HFF-Myc (cell line): Measurements from ENCODE around the gene TM7SF2.
"Not testable (repeated sequence)": the region's sequence is repeated elsewhere in the genome, so short reads cannot be mapped to it uniquely, and the experiment has no call there.

Source experiments
- DNase-seq: peaks from one replicate; pipeline ENCODE4 v3.0.0-alpha.2; 2011; ENCODE audit warnings: low read depth; ENCODE audit errors: extremely low read depth
- H3K4me3 ChIP-seq: replicated peaks from 2 replicates; pipeline ENCODE4 v1.5.1; 2011; ENCODE audit warnings: low read depth, mild to moderate bottlenecking, control low read depth, low read length
- TF ChIP-seq, protein P1 (sequence below): IDR thresholded peaks from 2 replicates; pipeline ENCODE4 v1.5.1; 2012; ENCODE audit warnings: mild to moderate bottlenecking, low read depth, low read length, control low read depth; ENCODE audit errors: missing control alignments

Gene TM7SF2

GRCh38 chr11:65147352-65148075, 35.8 kb downstream of the TM7SF2 start:
- TF ChIP-seq, protein P1, sequence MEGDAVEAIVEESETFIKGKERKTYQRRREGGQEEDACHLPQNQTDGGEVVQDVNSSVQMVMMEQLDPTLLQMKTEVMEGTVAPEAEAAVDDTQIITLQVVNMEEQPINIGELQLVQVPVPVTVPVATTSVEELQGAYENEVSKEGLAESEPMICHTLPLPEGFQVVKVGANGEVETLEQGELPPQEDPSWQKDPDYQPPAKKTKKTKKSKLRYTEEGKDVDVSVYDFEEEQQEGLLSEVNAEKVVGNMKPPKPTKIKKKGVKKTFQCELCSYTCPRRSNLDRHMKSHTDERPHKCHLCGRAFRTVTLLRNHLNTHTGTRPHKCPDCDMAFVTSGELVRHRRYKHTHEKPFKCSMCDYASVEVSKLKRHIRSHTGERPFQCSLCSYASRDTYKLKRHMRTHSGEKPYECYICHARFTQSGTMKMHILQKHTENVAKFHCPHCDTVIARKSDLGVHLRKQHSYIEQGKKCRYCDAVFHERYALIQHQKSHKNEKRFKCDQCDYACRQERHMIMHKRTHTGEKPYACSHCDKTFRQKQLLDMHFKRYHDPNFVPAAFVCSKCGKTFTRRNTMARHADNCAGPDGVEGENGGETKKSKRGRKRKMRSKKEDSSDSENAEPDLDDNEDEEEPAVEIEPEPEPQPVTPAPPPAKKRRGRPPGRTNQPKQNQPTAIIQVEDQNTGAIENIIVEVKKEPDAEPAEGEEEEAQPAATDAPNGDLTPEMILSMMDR, result no peak
- H3K4me3 ChIP-seq, result no peak overlapping the region
- DNase-seq, result no peak

DNA sequence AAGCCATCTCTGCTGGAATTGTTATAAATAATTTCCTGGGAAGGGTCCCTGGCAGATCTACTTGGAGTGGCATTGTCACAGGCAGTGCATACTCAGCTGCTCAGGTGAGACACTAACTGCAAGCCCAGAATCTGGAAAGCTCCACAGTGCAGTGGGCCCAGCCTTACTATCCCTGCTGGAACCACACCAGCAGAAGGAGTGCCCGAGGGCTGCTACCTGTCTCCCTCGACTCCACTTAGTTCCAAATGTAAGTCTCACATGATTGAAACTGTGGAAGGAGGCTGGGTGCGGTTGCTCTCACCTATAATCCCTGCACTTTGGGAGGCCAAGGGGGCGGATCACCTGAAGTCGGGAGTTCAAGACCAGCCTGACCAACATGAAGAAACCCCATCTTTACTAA, 37.0 kb downstream of the TM7SF2 start:
- TF ChIP-seq, protein P1, result no peak
- no peak for DNase-seq
- H3K4me3 ChIP-seq, result no peak overlapping the region

- not testable (repeated sequence) for H3K4me3 ChIP-seq, DNase-seq
These were observed 38.4 kb downstream of the TM7SF2 start for GRCh38 chr11:65150131-65150508.

- TF ChIP-seq, protein P1, result no peak
- DNase-seq, result peak; percentile 78
- no peak overlapping the region for H3K4me3 ChIP-seq
These were observed 39.0 kb downstream of the TM7SF2 start for GRCh38 chr11:65150509-65151299.

DNA sequence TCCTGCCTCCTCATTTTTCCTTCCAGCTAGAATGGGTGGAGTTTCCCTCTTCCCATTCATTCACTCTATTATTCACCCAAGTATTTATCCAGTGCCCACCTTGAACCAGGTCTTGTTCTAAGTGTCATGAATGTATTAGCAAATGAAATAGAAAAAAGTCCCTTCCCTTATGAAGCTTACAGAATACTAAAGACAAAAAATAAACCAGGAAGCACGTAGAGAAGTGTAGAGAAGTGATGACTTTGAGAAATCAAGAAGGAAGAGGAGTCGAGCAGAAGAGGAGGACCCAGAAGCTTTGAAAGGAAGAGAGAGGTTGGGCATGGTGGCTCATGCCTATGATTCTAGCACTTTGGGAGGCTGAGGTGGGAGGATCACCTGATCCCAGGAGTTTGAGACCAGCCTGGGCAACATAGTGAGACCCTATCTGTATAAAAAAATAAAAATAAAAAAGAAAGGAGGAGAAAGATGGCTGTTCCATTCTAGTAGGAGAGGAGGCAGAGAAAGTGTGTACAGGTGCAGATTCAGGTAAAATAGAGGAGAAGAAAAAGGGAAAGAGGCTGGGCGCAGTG, 39.7 kb downstream of the TM7SF2 start:
- TF ChIP-seq, protein P1, result no peak
- no peak for DNase-seq
- no peak overlapping the region for H3K4me3 ChIP-seq

GRCh38 chr11:65152122-65152521, 40.5 kb downstream of the TM7SF2 start:
- no peak overlapping the region for H3K4me3 ChIP-seq
- TF ChIP-seq, protein P1, result no peak
- no peak for DNase-seq

DNA sequence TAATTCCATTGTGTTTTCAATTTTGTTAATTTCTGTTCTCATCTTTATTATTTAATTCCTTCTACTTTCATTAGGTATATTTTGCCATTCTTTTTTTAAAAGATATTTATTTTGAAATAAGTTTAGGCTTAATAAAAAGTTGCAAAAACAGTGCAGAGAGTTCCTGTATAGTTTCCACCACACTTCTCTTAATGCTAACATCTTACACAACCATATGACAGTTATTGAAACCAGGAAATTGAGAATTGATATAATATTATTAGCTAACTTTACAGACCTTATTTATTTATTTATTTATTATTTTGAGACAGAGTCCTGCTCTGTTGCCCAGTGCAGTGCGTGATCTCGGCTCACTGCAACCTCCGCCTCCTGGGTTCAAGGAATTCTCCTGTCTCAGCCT, 44.6 kb downstream of the TM7SF2 start:
- TF ChIP-seq, protein P1, result no peak
- DNase-seq, result no peak
- no peak overlapping the region for H3K4me3 ChIP-seq
